ENCODE measurements around the gene ANKRD1.
"Not testable (repeated sequence)": the region's sequence is repeated elsewhere in the genome, so short reads cannot be mapped to it uniquely, and the experiment has no call there.

Gene ANKRD1

GRCh38 chr10:90912174-90912573 is 8.7 kb downstream of the ANKRD1 start:
- ChIA-PET POLR2A (interaction anchor here (0.6 to 1.0 kb wide), 2 partner anchors 9 to 250 kb away, joined by 3 to 5 read pairs; partner anchors contain the start of gene ANKRD1), CTCF (interaction anchor here (0.6 to 7.9 kb wide), 51 partner anchors 9 to 386 kb away, joined by 3 to 183 read pairs (median 4); partner anchors contain the start of gene ANKRD1)
- H3K4me3 ChIP-seq (ENCODE audit: low read depth, low read length) = no peak overlapping the region
- DNase-seq (ENCODE audit: low read depth, low spot score) = no peak
- TF ChIP-seq CTCF (IDR thresholded peaks at IDR 0.05; ENCODE audit: insufficient read depth, low read length, missing control alignments) = no peak

GRCh38 chr10:90911133-90912051 is 9.5 kb downstream of the ANKRD1 start:
- ChIA-PET CTCF (interaction anchor here (0.6 to 7.9 kb wide), 63 partner anchors 9 to 469 kb away, joined by 3 to 183 read pairs (median 4); partner anchors contain the start of gene ANKRD1), POLR2A (interaction anchor here (1.0 kb wide), 1 partner anchor 10 kb away, joined by 3 read pairs; the partner anchor contains the start of gene ANKRD1)
- no peak for DNase-seq (ENCODE audit: low read depth, low spot score)
- peak; percentile 69 for TF ChIP-seq CTCF (IDR thresholded peaks at IDR 0.05; ENCODE audit: insufficient read depth, low read length, missing control alignments)
- H3K4me3 ChIP-seq (ENCODE audit: low read depth, low read length) = no peak overlapping the region

GRCh38 chr10:90906596-90906995 is 14.3 kb downstream of the ANKRD1 start:
- no peak for DNase-seq (ENCODE audit: low read depth, low spot score)
- ChIA-PET CTCF (no interaction called here), POLR2A (no interaction called here)
- H3K4me3 ChIP-seq (ENCODE audit: low read depth, low read length) = no peak overlapping the region
- TF ChIP-seq CTCF (IDR thresholded peaks at IDR 0.05; ENCODE audit: insufficient read depth, low read length, missing control alignments) = no peak

GRCh38 chr10:90905925-90906324 is 15.0 kb downstream of the ANKRD1 start:
- ChIA-PET POLR2A (no interaction called here), CTCF (no interaction called here)
- DNase-seq (ENCODE audit: low read depth, low spot score) = no peak
- no peak for TF ChIP-seq CTCF (IDR thresholded peaks at IDR 0.05; ENCODE audit: insufficient read depth, low read length, missing control alignments)
- H3K4me3 ChIP-seq (ENCODE audit: low read depth, low read length) = no peak overlapping the region

GRCh38 chr10:90896916-90897315 is 24.0 kb downstream of the ANKRD1 start:
- CTCF ChIA-PET = interaction anchor here (1.1 to 4.3 kb wide), 3 partner anchors 10 to 14 kb away, joined by 3 to 21 read pairs (median 3); no protein-coding TSS in a partner anchor

GRCh38 chr10:90893190-90893589 is 27.7 kb downstream of the ANKRD1 start:
- ChIA-PET POLR2A (no interaction called here), CTCF (interaction anchor here (1.0 to 2.4 kb wide), 4 partner anchors 9 to 18 kb away, joined by 3 to 9 read pairs (median 8); no protein-coding TSS in a partner anchor)
- H3K4me3 ChIP-seq (ENCODE audit: low read depth, low read length) = no peak overlapping the region
- DNase-seq (ENCODE audit: low read depth, low spot score) = no peak
- TF ChIP-seq CTCF (IDR thresholded peaks at IDR 0.05; ENCODE audit: insufficient read depth, low read length, missing control alignments) = no peak

More at GRCh38 chr10:90896916-90897315, 24.0 kb downstream of the ANKRD1 start:
- POLR2A ChIA-PET; DNase-seq (ENCODE audit: low read depth, low spot score); H3K4me3 ChIP-seq (ENCODE audit: low read depth, low read length): not testable (repeated sequence)

All from AG04449 (cell line).